Measurements from ENCODE around the gene C10orf90. TPM values are rescaled to one million over a fixed set of nuclear protein-coding genes. Genes with fewer than 3 reads are reported as not detected.

The C10orf90 gene
- total RNA-seq, 1 experiment from 2014 or later, result not detected

DNA sequence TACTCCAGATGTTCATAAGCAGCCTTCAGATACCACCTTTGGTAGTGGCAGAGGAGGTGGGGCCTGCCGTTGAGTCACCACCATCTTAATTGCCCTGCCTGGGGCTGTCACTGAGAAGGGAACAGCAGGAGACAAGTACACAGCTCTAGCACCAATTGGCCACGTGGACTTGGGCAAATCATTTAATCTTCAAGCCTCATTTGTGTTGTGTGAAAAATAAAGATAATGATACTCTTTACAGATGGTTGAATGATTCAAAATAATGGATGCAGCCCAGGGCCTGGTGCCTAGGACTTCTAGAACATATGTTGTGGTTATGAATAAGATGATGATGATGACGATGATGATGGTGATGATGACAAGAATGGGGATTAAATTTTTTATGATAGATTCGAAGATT is 170.3 kb downstream of the C10orf90 start:
- H3K4me2 ChIP-seq (ENCODE audit: insufficient read depth, insufficient read length, low read length), result no peak overlapping the region
- H3K18ac ChIP-seq (ENCODE audit: insufficient read length, low read depth, low read length), result no peak overlapping the region
- no peak overlapping the region for H2AFZ ChIP-seq (ENCODE audit: low read length)
- H3K27ac ChIP-seq (ENCODE audit: insufficient read length, low read depth, low read length), result no peak overlapping the region
- H4K5ac ChIP-seq (ENCODE audit: insufficient read length, low read depth, low read length), result no peak overlapping the region
- H3K14ac ChIP-seq (ENCODE audit: insufficient read depth, low read length), result no peak overlapping the region
- Mint-ChIP-seq H3K27me3 (ENCODE audit: low read depth) (no peaks in the 10 kb centered on the region; the same call in 1 of the 2 replicates), H3K36me3 (ENCODE audit: insufficient read depth in 1 of 3, low read depth in 3 of 3) (no peaks in the 10 kb centered on the region), H3K4me1 (no peaks in the 10 kb centered on the region; a peak in 1 of 4 replicates), H3K4me3 (no peak overlapping the region), H3K9me3 (no peaks in the 10 kb centered on the region), H3K27ac (no peak overlapping the region)
- H3K79me2 ChIP-seq (ENCODE audit: insufficient read depth, low read length), result no peaks in the 10 kb centered on the region
- H2BK12ac ChIP-seq (ENCODE audit: insufficient read length, low read depth, low read length), result no peak overlapping the region
- H2BK120ac ChIP-seq (ENCODE audit: low read depth, low read length, poor library complexity, severe bottlenecking), result no peak overlapping the region
- no peak overlapping the region for H3K23ac ChIP-seq (ENCODE audit: insufficient read length, low read depth, low read length)
- H3K79me1 ChIP-seq (ENCODE audit: insufficient read depth, low read depth, low read length, poor library complexity, severe bottlenecking), result no peaks in the 10 kb centered on the region
- no peaks in the 10 kb centered on the region for H3K27me3 ChIP-seq (ENCODE audit: insufficient read depth, low read length)
- no peak overlapping the region for H2BK5ac ChIP-seq (ENCODE audit: insufficient read length, low read length)
- H3K9me3 ChIP-seq (ENCODE audit: control insufficient read depth, low read depth, low read length), result no peaks in the 10 kb centered on the region
- DNase-seq, result no peak
- no peak overlapping the region for H2BK15ac ChIP-seq (ENCODE audit: low read depth, low read length)
- no peak overlapping the region for H3K9ac ChIP-seq (ENCODE audit: extremely low read depth, insufficient read length, low read length)
- no peak overlapping the region for H3K56ac ChIP-seq (ENCODE audit: insufficient read length, low read depth, low read length)
- H3T11ph ChIP-seq (ENCODE audit: low read length), result no peak overlapping the region
- 100% methylated on average over 1 of the region's 4 CpGs for WGBS (ENCODE audit: extremely low coverage, insufficient read length, low lambda C conversion rate)
- no peak overlapping the region for H2BK20ac ChIP-seq (ENCODE audit: low read depth, low read length, poor library complexity, severe bottlenecking)
- no peak overlapping the region for H3K4ac ChIP-seq (ENCODE audit: low read depth, low read length)
- H3K4me1 ChIP-seq (ENCODE audit: insufficient read depth, low read length), result no peaks in the 10 kb centered on the region
- TF ChIP-seq, protein P1, sequence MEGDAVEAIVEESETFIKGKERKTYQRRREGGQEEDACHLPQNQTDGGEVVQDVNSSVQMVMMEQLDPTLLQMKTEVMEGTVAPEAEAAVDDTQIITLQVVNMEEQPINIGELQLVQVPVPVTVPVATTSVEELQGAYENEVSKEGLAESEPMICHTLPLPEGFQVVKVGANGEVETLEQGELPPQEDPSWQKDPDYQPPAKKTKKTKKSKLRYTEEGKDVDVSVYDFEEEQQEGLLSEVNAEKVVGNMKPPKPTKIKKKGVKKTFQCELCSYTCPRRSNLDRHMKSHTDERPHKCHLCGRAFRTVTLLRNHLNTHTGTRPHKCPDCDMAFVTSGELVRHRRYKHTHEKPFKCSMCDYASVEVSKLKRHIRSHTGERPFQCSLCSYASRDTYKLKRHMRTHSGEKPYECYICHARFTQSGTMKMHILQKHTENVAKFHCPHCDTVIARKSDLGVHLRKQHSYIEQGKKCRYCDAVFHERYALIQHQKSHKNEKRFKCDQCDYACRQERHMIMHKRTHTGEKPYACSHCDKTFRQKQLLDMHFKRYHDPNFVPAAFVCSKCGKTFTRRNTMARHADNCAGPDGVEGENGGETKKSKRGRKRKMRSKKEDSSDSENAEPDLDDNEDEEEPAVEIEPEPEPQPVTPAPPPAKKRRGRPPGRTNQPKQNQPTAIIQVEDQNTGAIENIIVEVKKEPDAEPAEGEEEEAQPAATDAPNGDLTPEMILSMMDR (conservative IDR thresholded peaks at IDR 0.05), result no peak
- H2AK5ac ChIP-seq (ENCODE audit: insufficient read length, low read length), result no peak overlapping the region
- H4K91ac ChIP-seq (ENCODE audit: insufficient read length, low read depth, low read length), result no peak overlapping the region
- no peak overlapping the region for H4K8ac ChIP-seq (replicated peaks; ENCODE audit: insufficient read length, low read depth, low read length)
- no peaks in the 10 kb centered on the region for H3K23me2 ChIP-seq (ENCODE audit: insufficient read length, low read depth, low read length, poor library complexity, severe bottlenecking)
- no peaks in the 10 kb centered on the region for H4K20me1 ChIP-seq (ENCODE audit: control insufficient read depth, insufficient read depth, insufficient read length)

Data from H9 (cell line).